GM19193 (cell line): Measurements from ENCODE around the gene DAPK1.
A peak's percentile ranks its signal among the peaks of the same experiment; 100 is the strongest.

Experiments used
- POLR2A ChIP-seq: IDR thresholded peaks from 4 replicates; pipeline ENCODE4 v1.6.1; 2011; ENCODE audit not compliant: insufficient read depth, insufficient read length; ENCODE audit errors: extremely low read depth

DAPK1 gene

DNA sequence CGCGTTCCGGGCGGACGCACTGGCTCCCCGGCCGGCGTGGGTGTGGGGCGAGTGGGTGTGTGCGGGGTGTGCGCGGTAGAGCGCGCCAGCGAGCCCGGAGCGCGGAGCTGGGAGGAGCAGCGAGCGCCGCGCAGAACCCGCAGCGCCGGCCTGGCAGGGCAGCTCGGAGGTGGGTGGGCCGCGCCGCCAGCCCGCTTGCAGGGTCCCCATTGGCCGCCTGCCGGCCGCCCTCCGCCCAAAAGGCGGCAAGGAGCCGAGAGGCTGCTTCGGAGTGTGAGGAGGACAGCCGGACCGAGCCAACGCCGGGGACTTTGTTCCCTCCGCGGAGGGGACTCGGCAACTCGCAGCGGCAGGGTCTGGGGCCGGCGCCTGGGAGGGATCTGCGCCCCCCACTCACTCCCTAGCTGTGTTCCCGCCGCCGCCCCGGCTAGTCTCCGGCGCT, at the start of gene DAPK1:
Gene DAPK1, plus strand, starts transcription at position 264 of the 442 bp plus-strand sequence. CDS start 1,211 bp downstream, outside the sequence.
- peak; percentile 59 for TF ChIP-seq POLR2A

DNA sequence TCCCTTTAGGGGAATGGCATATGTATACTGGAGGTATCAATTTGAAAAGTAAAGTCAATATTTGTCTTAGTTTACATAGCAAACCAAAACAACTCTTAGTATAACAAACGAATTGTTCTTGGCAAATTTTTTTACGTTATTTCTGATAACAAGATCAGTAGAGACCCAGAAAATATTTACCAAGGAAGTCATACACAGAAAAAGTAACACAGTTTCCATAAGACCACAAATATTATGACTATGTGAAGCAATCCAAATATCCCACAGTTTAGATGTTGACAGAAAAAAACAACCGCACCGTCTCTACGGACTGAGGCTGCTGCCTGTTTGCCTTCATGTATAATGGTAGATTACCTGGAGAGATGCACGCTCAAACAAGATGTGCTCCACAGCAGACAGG, 46.5 kb upstream of the DAPK1 start:
- no peak for TF ChIP-seq POLR2A

DNA sequence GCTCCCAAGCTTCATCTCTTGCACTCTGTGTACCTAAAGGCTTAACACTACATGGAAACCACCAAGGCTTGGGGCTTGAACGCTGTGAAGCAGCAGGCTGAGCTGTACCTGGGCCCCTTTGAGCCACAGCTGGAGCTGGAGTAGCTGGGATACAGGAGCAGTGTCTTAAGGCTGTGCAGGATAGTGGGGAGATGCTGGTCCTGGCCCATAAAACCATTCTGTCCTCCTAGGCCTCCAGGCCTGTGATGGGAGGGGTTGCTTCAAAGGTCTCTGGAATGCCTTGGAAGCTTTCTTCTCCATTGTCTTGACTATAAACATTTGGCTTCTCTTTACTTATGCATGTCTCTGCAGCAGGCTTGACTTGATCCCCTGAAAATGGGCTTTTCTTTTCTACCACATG, 42.3 kb upstream of the DAPK1 start:
- no peak for TF ChIP-seq POLR2A

DNA sequence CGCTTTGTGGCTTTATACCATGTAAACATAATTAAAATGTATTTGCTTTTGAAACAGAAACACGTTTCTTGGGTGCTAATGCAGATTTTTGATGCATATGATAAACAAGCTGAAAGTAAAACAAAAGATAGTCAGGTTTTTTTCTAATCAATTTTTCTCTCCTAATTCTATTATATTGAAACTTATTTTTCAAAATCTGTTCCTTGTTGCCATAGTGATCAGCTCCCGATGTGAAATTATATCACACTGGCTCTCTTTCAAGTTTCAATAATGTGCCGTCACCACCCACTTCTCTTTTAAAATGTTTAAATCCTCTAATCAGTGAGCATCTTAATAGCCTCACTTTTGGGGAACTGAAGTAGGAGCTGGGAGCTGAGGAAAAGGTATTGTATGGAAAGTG, 36.4 kb upstream of the DAPK1 start:
- TF ChIP-seq POLR2A, result no peak

DNA sequence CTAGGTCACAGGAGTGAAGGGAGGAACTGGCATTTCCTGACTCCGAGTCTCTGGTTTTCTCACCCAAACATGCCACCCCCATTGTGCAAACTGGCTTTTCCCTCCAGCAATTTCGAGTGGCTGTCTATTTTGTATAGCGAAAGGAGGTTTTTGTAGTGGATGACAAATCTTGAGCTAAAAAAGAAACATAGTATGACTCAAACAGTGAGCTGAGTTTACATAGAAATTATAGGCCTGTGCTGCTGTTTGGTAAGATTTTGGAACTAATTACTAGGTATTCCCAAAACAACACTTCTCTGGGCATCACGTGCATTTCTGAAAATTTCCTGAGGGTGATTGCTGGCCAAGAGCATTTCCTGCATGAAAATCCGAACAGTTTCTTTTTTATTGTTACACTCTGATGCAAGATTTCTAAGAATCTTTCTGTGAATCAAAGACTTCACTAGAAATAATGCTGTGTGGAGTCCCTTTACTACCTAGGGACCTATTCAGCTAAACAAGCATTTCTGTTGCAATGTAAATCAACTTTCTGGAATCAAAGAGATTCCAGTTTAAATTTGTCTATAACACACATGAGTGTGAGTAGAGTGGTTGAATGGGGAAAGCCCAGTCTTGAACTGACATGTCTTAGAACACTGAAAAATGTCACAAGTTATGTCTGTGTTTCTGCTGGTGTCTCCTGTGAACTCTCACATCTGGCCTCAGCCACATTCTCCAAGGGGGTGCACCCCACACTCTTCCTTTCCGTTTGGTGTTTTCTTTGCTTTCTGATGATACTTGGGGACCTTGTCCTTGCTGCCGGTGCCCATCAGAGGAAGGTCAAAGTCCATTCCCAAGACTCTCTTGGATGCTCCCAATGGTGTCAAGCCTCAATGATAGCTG, 33.3 kb upstream of the DAPK1 start:
- no peak for TF ChIP-seq POLR2A

DNA sequence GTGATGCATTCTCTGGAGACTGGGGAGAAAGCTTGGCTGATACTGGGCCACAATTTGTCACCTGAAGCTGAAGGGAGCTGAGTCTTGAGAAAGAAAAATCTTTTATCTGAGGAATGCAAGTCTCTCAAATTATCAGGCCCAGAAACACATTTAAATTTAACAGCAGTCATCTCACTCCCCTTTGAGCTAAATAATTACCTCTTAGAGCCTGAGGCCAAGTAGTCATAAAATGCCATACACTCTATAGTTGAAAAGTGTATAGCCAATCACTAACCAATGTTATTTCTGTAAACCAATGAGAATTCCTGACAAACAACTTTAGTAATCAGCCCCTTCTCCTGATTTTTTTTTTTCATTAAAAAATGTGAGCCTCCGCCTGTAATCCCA, 32.7 kb upstream of the DAPK1 start:
- no peak for TF ChIP-seq POLR2A

DNA sequence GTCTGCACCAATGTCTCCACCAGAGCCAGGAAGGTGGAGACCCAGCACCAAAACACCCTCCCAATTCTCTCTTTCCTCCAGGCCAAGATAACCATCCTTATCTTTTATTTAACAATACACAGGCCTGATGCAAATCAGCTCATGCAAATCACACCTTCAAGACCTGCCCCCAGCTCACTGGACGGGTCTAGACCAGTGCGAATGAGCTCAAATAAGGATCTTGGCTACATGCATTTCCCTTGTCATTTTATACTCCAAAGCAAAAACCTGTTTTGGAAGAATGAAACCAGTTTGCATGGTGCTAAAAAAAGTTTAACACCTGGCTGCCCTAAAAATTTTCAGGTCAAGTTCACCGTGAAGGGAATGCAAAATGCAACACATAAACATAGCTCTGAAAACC, 31.9 kb upstream of the DAPK1 start:
- no peak for TF ChIP-seq POLR2A

DNA sequence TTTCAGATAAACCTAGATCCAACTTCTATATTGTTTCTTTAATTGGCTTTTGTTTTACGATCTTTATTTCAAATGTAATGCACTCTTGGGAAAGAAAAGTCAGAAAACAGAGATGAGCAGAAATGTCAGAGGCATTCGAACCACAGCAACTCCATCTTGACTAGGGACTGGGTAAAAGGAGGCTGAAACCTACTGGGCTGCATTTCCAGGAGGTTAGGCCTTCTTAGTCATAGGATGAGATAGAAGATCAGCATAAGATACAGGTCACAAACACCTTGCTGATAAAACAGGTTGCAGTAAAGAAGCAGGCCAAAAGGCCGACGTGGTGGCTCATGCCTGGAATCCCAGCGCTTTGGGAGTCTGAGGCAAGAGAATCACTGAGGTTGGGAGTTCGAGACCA, 30.5 kb upstream of the DAPK1 start:
- TF ChIP-seq POLR2A, result no peak

DNA sequence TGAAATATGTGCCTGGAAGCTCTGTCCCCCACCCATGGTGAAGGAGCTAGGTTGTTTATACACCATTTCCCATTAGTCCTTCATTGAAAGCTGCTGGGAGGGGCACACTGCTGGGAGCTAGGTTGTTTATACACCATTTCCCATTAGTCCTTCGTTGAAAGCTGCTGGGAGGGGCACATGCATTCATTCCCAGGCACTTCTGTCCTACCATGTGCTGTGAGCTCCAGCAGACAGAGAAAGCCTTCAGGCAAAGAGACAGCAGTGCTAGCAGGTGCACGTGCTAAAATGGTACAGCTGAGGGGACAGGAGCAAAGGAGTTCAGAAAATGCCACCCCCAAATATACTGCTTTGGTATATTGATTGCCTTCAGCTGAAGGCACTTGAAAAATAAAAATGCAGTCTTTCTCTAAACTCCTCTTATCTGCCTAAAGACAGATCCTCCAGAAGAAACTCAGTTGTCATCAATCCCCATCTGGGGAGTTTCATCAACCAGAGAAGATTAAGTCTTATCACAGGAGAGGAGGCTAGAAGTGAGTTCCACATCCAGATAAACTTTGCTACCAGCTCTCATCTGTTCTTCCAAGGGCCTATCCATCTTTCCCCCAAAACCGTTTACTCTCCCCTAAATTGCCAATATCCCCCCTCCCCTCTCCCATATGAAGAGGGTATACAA, 27.7 kb upstream of the DAPK1 start:
- TF ChIP-seq POLR2A, result no peak

DNA sequence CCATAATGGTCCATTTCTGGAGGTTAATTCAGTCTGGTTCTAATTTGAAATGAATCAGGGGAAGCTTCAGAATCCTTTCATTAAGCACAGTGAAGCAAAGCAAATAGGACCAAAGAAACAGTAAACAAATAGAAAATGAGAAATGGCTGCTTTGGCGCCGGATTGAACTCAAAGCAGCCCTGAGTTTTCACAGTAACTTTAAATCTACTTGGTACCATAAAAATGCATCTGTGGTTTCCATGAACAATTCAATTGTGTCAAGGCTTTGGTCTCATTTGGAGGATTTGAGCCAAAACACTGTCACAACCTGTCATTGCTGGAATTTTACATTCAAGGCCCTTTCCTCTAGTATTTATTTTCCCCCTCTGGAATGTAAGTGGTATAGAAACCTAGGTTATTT, 25.9 kb upstream of the DAPK1 start:
- no peak for TF ChIP-seq POLR2A

DNA sequence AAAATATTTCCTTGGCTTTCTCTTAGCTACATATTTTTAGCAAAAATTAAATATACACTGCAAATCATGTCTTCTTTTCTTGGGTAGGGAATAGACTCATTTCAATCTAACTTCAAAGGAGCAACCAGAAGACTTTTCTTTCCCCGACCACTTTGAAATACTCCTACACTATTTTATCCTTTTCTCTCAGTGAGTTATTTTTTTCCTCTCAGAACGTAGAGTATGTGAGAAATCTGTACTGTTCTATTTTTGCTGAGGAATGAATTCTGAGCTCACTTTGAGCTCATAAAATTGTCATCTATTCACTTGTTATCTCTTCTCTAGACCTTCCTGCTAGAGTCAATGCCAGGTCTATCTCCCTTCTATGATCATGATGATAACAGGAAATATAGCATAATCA, 22.2 kb upstream of the DAPK1 start:
- TF ChIP-seq POLR2A, result no peak

DNA sequence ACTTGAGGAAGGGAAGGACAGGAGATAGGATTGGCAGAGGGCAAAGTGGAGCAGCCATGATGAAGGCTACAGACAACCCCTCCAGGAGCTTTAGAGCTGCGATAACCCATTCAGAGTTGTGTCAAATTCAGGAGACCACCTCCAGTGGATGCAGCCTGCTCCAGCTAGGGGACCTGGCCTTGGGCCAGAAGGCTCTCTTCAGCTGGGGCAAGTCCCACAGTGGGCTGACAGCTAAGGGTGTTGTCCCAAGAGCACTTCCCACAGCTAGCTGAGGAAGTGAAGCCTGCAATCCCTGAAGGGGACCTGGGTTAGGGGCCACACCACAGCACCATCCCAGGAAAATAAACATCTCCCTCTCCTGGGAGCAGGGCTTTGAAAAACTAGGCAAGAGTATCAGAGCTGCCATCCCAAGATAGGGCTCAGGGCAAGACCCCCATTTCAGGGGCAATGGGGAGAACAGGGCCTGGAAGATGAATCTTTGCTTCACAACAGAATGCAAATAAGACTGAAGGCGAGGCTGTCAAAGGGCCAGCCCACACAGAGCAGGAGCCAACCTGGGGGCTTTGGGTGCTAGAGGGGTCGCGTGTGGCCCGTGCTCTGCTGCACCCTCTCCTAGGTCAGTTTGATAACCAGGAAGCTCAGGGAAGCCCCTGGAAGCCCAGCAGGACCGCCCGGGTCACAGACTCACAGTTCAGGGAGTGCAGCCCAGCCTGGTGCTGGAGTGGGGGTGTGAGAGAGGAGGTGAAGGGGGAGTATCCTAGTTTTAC, 19.3 kb upstream of the DAPK1 start:
- TF ChIP-seq POLR2A, result no peak

DNA sequence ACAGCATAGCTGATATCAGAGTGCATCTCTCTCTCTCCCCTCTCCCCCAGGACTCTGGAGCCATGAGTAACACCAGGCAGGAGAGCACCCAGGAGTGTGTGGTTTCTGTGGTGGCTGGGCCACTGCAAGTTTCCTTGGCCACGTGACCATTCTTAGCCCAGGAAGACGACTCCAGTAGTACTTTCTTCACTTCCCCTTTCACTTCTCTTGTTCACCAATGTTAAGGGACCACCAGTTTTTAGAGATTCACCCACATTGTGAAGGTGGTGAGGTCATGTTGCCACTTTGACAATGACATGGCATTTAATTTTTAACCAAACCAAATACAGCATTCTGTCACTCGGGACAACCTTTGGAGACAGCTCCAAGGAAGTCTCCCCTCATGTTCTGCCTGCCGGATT, 17.9 kb upstream of the DAPK1 start:
- TF ChIP-seq POLR2A, result no peak

DNA sequence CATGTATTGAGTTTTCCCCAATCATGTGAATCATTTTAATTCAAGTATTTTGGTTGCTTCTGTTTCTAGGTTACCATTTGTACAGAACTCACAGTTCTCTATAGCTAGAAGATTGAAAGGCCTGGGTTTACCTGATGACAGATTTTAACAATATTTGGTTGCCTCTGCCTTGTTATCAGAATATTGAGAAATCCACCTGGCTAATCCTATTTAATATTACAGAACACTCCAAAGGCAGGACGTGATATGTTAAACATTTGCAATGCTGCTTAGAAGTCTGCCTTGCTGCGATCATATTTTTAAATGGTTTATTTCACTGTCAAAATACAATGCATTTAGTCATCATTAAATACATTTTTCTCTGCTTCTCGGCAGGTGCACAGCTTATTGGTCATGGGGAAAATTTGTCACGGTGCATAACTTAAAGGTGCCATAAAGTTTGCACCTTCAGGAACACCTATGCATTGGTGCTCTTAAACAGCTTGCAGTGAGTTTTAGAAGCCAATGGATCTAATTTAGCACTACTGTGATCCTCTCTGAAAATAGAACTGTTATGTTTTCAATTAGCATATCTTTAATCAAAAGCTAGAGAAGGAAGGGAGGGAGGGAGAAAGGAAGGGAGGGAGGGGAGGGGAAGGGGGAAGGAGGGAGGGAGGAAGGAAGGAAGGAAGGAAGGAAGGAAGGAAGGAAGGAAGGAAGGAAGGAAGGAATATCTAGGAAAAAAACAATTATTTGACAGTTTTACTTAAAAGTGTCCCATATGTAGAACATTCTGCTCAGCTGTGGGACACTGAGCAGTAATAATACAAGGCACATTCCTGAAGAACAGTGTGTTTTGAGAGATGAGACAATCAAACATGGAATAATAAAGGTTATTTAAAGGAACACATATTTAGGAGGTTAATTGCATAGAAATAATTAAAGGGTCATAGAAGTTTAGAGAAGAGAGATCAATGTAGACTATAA, 15.5 kb upstream of the DAPK1 start:
- TF ChIP-seq POLR2A, result no peak
